ENCODE measurements around the gene LIFR.

The LIFR gene

GRCh38 chr5:38434966-38435705 is 121.3 kb downstream of the LIFR start:
- DNase-seq = no peak

- no peak for DNase-seq
Measured at GRCh38 chr5:38433160-38433861, 123.1 kb downstream of the LIFR start.

GRCh38 chr5:38431242-38431853 is 125.1 kb downstream of the LIFR start:
- DNase-seq = no peak

- DNase-seq = no peak
Measured at GRCh38 chr5:38426986-38427950, 129.2 kb downstream of the LIFR start.

GRCh38 chr5:38426490-38426889 is 130.0 kb downstream of the LIFR start:
- DNase-seq = no peak

Measured in activated CD4-positive, alpha-beta T cell treated with anti-CD3 and anti-CD28 coated beads for 48 hours (primary cell).